SK-N-SH (cell line): Measurements from ENCODE around the gene CENPX.

Source experiments
- CTCF ChIP-seq: fragments of 200-600 bp; sonication (generic); IDR thresholded peaks from 2 replicates; pipeline ENCODE4 v1.6.1; 2017; ENCODE audit warnings: antibody characterized with exemption, mild to moderate bottlenecking, moderate library complexity
- ELF1 ChIP-seq: IDR thresholded peaks from 2 replicates; pipeline ENCODE4 v1.4.0; 2012
- FOXM1 ChIP-seq: IDR thresholded peaks from 2 replicates; pipeline ENCODE4 v1.4.0; 2012; ENCODE audit warnings: low read depth, mild to moderate bottlenecking
- MXI1 ChIP-seq: IDR thresholded peaks from 2 replicates; pipeline ENCODE4 v1.6.1; 2012; ENCODE audit warnings: mild to moderate bottlenecking, low read depth, low read length, improper control_type of control experiment
- NRF1 ChIP-seq: IDR thresholded peaks from 2 replicates; pipeline ENCODE4 v1.6.1; 2012; ENCODE audit warnings: low read depth, mild to moderate bottlenecking, low read length
- POLR2AphosphoS5 ChIP-seq: IDR thresholded peaks from 2 replicates; pipeline ENCODE4 v1.6.1; 2012; ENCODE audit warnings: low read depth, low read length
- REST ChIP-seq: IDR thresholded peaks from 2 replicates; pipeline ENCODE4 v1.6.1; 2012; ENCODE audit warnings: mild to moderate bottlenecking, low read depth, low read length, moderate library complexity
- SIN3A ChIP-seq: IDR thresholded peaks from 2 replicates; pipeline ENCODE4 v1.6.1; 2012; ENCODE audit warnings: low read depth, mild to moderate bottlenecking, low read length, moderate library complexity, borderline replicate concordance
- TAF1 ChIP-seq: IDR thresholded peaks from 2 replicates; pipeline ENCODE4 v1.6.1; 2012; ENCODE audit warnings: low read depth, mild to moderate bottlenecking, low read length, moderate library complexity, borderline replicate concordance
- USF2 ChIP-seq: fragments of 150-350 bp; IDR thresholded peaks from 2 replicates; pipeline ENCODE4 v1.6.1; 2017; ENCODE audit warnings: antibody characterized with exemption, low read length, low read depth, borderline replicate concordance

- TF ChIP-seq MXI1 (no peak), CTCF (no peak), TAF1 (no peak), USF2 (no peak), REST (no peak), SIN3A (no peak), FOXM1 (no peak), POLR2AphosphoS5 (no peak), NRF1 (no peak), ELF1 (no peak)
Measured at GRCh38 chr17:82028966-82029365, 6.3 kb upstream of the CENPX start.
